ENCODE results near the gene GOLGA2. TPM values are rescaled to one million over a fixed set of nuclear protein-coding genes. Genes with fewer than 3 reads are reported as not detected.
A peak's percentile ranks its signal among the peaks of the same experiment; 100 is the strongest.

Gene GOLGA2
- total and polyA plus RNA-seq, 2 of the 13 experiments (the other 11 are each of a cell fraction or from before 2014, with no cell fraction given): 45.3 to 45.8 TPM

DNA sequence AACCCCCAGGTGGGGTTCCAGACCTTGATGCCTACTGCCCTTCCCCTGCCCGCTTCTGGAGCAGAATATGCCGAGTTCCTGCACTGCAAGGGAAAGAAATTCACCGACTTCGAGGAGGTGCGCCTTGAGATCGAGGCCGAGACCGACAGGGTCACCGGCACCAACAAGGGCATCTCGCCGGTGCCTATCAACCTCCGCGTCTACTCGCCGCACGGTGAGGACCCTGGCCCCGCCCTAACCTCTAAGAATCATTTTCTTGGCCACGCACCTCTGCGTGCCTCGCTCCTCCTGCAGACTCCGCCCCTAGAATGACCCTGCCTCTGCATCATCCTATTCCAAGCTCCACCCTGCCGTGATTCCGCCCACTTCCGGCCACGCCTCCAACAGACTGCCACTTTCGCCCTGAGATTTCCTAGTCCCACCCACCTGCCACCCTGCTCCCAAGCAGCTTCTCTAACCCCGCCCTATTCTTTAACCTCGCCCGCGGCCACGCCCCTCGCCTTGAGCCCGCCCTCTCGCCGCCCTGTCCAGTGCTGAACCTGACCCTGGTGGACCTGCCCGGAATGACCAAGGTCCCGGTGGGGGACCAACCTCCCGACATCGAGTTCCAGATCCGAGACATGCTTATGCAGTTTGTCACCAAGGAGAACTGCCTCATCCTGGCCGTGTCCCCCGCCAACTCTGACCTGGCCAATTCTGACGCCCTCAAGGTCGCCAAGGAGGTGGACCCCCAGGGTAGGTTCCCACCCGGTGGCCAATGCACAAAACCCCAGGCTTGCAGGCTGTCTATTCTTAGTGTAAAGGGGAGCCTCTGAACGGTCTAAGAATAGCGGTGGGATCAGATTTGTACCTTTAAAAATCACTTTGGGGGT lies 57.1 kb downstream of the GOLGA2 start (continued):
- TF ChIP-seq, protein P1, sequence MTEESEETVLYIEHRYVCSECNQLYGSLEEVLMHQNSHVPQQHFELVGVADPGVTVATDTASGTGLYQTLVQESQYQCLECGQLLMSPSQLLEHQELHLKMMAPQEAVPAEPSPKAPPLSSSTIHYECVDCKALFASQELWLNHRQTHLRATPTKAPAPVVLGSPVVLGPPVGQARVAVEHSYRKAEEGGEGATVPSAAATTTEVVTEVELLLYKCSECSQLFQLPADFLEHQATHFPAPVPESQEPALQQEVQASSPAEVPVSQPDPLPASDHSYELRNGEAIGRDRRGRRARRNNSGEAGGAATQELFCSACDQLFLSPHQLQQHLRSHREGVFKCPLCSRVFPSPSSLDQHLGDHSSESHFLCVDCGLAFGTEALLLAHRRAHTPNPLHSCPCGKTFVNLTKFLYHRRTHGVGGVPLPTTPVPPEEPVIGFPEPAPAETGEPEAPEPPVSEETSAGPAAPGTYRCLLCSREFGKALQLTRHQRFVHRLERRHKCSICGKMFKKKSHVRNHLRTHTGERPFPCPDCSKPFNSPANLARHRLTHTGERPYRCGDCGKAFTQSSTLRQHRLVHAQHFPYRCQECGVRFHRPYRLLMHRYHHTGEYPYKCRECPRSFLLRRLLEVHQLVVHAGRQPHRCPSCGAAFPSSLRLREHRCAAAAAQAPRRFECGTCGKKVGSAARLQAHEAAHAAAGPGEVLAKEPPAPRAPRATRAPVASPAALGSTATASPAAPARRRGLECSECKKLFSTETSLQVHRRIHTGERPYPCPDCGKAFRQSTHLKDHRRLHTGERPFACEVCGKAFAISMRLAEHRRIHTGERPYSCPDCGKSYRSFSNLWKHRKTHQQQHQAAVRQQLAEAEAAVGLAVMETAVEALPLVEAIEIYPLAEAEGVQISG (CRISPR knock-in tag; IDR thresholded peaks at IDR 0.05): 0 out of 2 replicates have a peak, but pooled peaks have one; percentile 9
- TF ChIP-seq, protein P2, sequence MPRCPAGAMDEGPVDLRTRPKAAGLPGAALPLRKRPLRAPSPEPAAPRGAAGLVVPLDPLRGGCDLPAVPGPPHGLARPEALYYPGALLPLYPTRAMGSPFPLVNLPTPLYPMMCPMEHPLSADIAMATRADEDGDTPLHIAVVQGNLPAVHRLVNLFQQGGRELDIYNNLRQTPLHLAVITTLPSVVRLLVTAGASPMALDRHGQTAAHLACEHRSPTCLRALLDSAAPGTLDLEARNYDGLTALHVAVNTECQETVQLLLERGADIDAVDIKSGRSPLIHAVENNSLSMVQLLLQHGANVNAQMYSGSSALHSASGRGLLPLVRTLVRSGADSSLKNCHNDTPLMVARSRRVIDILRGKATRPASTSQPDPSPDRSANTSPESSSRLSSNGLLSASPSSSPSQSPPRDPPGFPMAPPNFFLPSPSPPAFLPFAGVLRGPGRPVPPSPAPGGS (CRISPR knock-in tag; IDR thresholded peaks at IDR 0.05): no peak
- TF ChIP-seq MED1 (CRISPR knock-in tag; IDR thresholded peaks at IDR 0.05): no peak
- no peak for TF ChIP-seq SNAPC2 (CRISPR knock-in tag; IDR thresholded peaks at IDR 0.05)
- peak; percentile 32; the same call in 1 of the 2 replicates for TF ChIP-seq SAP130 (CRISPR knock-in tag; IDR thresholded peaks at IDR 0.05; ENCODE audit: low read depth)
- TF ChIP-seq, protein P3, sequence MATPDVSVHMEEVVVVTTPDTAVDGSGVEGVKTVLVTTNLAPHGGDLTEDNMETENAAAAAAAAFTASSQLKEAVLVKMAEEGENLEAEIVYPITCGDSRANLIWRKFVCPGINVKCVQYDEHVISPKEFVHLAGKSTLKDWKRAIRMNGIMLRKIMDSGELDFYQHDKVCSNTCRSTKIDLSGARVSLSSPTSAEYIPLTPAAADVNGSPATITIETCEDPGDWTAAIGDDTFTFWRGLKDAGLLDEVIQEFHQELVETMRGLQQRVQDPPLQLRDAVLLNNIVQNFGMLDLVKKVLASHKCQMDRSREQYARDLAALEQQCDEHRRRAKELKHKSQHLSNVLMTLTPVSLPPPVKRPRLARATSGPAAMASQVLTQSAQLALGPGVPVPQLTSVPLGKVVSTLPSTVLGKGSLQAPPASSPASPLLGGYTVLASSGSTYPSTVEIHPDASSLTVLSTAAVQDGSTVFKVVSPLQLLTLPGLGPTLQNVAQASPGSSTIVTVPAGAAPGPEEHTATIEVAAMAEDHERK (CRISPR knock-in tag; IDR thresholded peaks at IDR 0.05; ENCODE audit: low read depth): no peak
- TF ChIP-seq, protein P4, sequence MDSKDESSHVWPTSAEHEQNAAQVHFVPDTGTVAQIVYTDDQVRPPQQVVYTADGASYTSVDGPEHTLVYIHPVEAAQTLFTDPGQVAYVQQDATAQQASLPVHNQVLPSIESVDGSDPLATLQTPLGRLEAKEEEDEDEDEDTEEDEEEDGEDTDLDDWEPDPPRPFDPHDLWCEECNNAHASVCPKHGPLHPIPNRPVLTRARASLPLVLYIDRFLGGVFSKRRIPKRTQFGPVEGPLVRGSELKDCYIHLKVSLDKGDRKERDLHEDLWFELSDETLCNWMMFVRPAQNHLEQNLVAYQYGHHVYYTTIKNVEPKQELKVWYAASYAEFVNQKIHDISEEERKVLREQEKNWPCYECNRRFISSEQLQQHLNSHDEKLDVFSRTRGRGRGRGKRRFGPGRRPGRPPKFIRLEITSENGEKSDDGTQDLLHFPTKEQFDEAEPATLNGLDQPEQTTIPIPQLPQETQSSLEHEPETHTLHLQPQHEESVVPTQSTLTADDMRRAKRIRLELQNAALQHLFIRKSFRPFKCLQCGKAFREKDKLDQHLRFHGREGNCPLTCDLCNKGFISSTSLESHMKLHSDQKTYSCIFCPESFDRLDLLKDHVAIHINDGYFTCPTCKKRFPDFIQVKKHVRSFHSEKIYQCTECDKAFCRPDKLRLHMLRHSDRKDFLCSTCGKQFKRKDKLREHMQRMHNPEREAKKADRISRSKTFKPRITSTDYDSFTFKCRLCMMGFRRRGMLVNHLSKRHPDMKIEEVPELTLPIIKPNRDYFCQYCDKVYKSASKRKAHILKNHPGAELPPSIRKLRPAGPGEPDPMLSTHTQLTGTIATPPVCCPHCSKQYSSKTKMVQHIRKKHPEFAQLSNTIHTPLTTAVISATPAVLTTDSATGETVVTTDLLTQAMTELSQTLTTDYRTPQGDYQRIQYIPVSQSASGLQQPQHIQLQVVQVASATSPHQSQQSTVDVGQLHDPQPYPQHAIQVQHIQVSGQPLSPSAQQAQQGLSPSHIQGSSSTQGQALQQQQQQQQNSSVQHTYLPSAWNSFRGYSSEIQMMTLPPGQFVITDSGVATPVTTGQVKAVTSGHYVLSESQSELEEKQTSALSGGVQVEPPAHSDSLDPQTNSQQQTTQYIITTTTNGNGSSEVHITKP (CRISPR knock-in tag; IDR thresholded peaks at IDR 0.05; ENCODE audit: low read depth): no peak
- peak; percentile 72 for TF ChIP-seq MIER2 (CRISPR knock-in tag; IDR thresholded peaks at IDR 0.05)
- TF ChIP-seq, protein P5, sequence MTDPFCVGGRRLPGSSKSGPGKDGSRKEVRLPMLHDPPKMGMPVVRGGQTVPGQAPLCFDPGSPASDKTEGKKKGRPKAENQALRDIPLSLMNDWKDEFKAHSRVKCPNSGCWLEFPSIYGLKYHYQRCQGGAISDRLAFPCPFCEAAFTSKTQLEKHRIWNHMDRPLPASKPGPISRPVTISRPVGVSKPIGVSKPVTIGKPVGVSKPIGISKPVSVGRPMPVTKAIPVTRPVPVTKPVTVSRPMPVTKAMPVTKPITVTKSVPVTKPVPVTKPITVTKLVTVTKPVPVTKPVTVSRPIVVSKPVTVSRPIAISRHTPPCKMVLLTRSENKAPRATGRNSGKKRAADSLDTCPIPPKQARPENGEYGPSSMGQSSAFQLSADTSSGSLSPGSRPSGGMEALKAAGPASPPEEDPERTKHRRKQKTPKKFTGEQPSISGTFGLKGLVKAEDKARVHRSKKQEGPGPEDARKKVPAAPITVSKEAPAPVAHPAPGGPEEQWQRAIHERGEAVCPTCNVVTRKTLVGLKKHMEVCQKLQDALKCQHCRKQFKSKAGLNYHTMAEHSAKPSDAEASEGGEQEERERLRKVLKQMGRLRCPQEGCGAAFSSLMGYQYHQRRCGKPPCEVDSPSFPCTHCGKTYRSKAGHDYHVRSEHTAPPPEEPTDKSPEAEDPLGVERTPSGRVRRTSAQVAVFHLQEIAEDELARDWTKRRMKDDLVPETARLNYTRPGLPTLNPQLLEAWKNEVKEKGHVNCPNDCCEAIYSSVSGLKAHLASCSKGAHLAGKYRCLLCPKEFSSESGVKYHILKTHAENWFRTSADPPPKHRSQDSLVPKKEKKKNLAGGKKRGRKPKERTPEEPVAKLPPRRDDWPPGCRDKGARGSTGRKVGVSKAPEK (CRISPR knock-in tag; IDR thresholded peaks at IDR 0.05; ENCODE audit: borderline replicate concordance): no peak
- no peak for TF ChIP-seq ZNF329 (CRISPR knock-in tag; IDR thresholded peaks at IDR 0.05; ENCODE audit: low read depth)
- TF ChIP-seq, protein P6, sequence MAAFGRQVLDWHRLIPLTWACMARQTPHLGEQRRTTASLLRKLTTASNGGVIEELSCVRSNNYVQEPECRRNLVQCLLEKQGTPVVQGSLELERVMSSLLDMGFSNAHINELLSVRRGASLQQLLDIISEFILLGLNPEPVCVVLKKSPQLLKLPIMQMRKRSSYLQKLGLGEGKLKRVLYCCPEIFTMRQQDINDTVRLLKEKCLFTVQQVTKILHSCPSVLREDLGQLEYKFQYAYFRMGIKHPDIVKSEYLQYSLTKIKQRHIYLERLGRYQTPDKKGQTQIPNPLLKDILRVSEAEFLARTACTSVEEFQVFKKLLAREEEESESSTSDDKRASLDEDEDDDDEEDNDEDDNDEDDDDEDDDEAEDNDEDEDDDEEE (CRISPR knock-in tag; IDR thresholded peaks at IDR 0.05): no peak

All from HepG2 (cell line).